Adrenal gland (tissue), 5 donors: ENCODE results near the gene TRIO.

ENCODE experiments used
- CTCF ChIP-seq, 6 experiments: fragments of 450-650 bp in 4 of 6; fragments of 200-600 bp in 2 of 6; sonication (generic) in 1 of 6; IDR thresholded peaks; 1 replicate in 5 of 6; 2 replicates in 1 of 6; pipeline versions ENCODE4 v1.5.1 to v1.8.0; 2016 to 2021; ENCODE audit warnings: antibody characterized with exemption in 6 of 6, mild to moderate bottlenecking in 2 of 6, moderate library complexity in 1 of 6
- POLR2A ChIP-seq, 2 donors: fragments of 450-650 bp; IDR thresholded peaks; one replicate each; pipeline ENCODE4 v1.6.1; 2017; ENCODE audit warnings: antibody characterized with exemption in 2 of 2, mild to moderate bottlenecking in 2 of 2, moderate library complexity in 1 of 2
- donor health status: DM: no; HTN: no; CAD: no.

DNA sequence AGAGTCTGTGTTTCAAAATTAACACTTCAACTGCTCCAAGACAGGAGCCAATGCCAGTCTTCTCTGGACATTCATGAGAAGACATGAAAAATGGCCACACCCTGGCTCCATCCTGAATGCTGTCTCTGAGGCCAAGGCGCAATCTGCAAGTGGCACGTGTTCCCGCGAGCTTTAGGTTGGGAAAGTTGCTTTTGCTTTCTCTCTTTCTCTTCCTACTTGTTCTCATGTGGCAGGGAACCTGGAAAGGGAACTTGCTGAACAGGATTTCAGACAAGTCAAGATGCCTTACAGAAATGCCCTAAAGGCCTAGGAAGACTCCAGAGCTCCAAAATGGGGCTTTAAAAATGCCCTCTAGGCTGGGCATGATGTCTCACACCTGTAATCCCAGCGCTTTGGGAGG lies 346.5 kb downstream of the TRIO start:
- TF ChIP-seq CTCF (IDR thresholded peaks at IDR 0.05) (no peak), POLR2A (IDR thresholded peaks at IDR 0.05) (no peak)
